SK-N-SH treated with all-trans-retinoic acid at 6 μM for 48 hours (cell line): ENCODE measurements around the gene KIAA1958.

Source experiments
- ATAC-seq: fragments of 200-7000 bp; cut with Tn5 transposase; 3 replicates; pipeline ENCODE4 v1.9.1; 2020; ENCODE audit warnings: mild to moderate bottlenecking, moderate library complexity
- BACH2 ChIP-seq: fragments of 250-450 bp; sonication (Bioruptor Pico); IDR thresholded peaks from 2 replicates; pipeline ENCODE4 v1.9.0; 2021; ENCODE audit warnings: mild to moderate bottlenecking, borderline replicate concordance
- CSDC2 ChIP-seq: fragments of 250-450 bp; sonication (Bioruptor Pico); IDR thresholded peaks from 2 replicates; pipeline ENCODE4 v1.5.0; 2020; ENCODE audit warnings: mild to moderate bottlenecking, moderate library complexity
- ESRRG ChIP-seq: fragments of 250-450 bp; sonication (Bioruptor Pico); IDR thresholded peaks from 2 replicates; pipeline ENCODE4 v1.6.1; 2021; ENCODE audit warnings: mild to moderate bottlenecking
- GLIS3 ChIP-seq: fragments of 250-450 bp; sonication (Bioruptor Pico); IDR thresholded peaks from 2 replicates; pipeline ENCODE4 v1.5.0; 2020; ENCODE audit warnings: mild to moderate bottlenecking, moderate library complexity
- ISL1 ChIP-seq: fragments of 250-450 bp; sonication (Bioruptor Pico); IDR thresholded peaks from 2 replicates; pipeline ENCODE4 v2.1.2; 2022; ENCODE audit warnings: mild to moderate bottlenecking, moderate library complexity
- OSR1 ChIP-seq: fragments of 250-450 bp; sonication (Bioruptor Pico); IDR thresholded peaks from 2 replicates; pipeline ENCODE4 v1.8.0; 2022; ENCODE audit warnings: moderate library complexity, mild to moderate bottlenecking, inconsistent platforms
- PPARA ChIP-seq: fragments of 250-450 bp; sonication (Bioruptor Pico); IDR thresholded peaks from 2 replicates; pipeline ENCODE4 v1.5.0; 2020; ENCODE audit warnings: mild to moderate bottlenecking, borderline replicate concordance
- RARB ChIP-seq: fragments of 250-450 bp; sonication (Bioruptor Pico); IDR thresholded peaks from 2 replicates; pipeline ENCODE4 v1.8.0; 2021; ENCODE audit warnings: mild to moderate bottlenecking, moderate library complexity
- SNAI2 ChIP-seq: fragments of 250-450 bp; sonication (Bioruptor Pico); IDR thresholded peaks from 2 replicates; pipeline ENCODE4 v1.5.0; 2020; ENCODE audit warnings: mild to moderate bottlenecking, moderate library complexity
- TOX ChIP-seq: fragments of 250-450 bp; sonication (Bioruptor Pico); IDR thresholded peaks from 2 replicates; pipeline ENCODE4 v1.8.0; 2021; ENCODE audit warnings: mild to moderate bottlenecking, moderate library complexity, borderline replicate concordance
- ZC3H10 ChIP-seq: fragments of 250-450 bp; sonication (Bioruptor Pico); IDR thresholded peaks from 2 replicates; pipeline ENCODE4 v1.5.1; 2021; ENCODE audit warnings: mild to moderate bottlenecking, moderate library complexity
- ZFP3 ChIP-seq: fragments of 250-450 bp; sonication (Bioruptor Pico); IDR thresholded peaks from 2 replicates; pipeline ENCODE4 v1.5.0; 2020; ENCODE audit warnings: mild to moderate bottlenecking, moderate library complexity
- ZFP30 ChIP-seq: fragments of 450-650 bp; formaldehyde crosslinking; IDR thresholded peaks from 2 replicates; pipeline ENCODE4 v1.5.0; 2022; ENCODE audit warnings: mild to moderate bottlenecking, moderate library complexity
- ZNF565 ChIP-seq: fragments of 450-650 bp; formaldehyde crosslinking; conservative IDR thresholded peaks from 2 replicates; pipeline ENCODE4 v1.5.0; 2020; ENCODE audit warnings: low read depth, mild to moderate bottlenecking, moderate library complexity
- ZNF70 ChIP-seq: fragments of 450-650 bp; formaldehyde crosslinking; IDR thresholded peaks from 2 replicates; pipeline ENCODE4 v1.5.0; 2020; ENCODE audit warnings: mild to moderate bottlenecking, moderate library complexity
- TF ChIP-seq, protein P1 (sequence below): fragments of 250-450 bp; sonication (Bioruptor Pico); IDR thresholded peaks from 2 replicates; pipeline ENCODE4 v1.5.1; 2021; ENCODE audit warnings: mild to moderate bottlenecking, moderate library complexity
- TF ChIP-seq, protein P2 (sequence below): fragments of 250-450 bp; sonication (Bioruptor Pico); IDR thresholded peaks from 2 replicates; pipeline ENCODE4 v1.8.0; 2021; ENCODE audit warnings: low read depth, mild to moderate bottlenecking, moderate library complexity, borderline replicate concordance
- TF ChIP-seq, protein P3 (sequence below): fragments of 250-450 bp; sonication (Bioruptor Pico); IDR thresholded peaks from 2 replicates; pipeline ENCODE4 v1.5.0; 2020; ENCODE audit warnings: mild to moderate bottlenecking, moderate library complexity
- TF ChIP-seq, protein P4 (sequence below): fragments of 250-450 bp; sonication (Bioruptor Pico); IDR thresholded peaks from 2 replicates; pipeline ENCODE4 v1.8.0; 2020; ENCODE audit warnings: mild to moderate bottlenecking, moderate library complexity, borderline replicate concordance

KIAA1958 gene

DNA sequence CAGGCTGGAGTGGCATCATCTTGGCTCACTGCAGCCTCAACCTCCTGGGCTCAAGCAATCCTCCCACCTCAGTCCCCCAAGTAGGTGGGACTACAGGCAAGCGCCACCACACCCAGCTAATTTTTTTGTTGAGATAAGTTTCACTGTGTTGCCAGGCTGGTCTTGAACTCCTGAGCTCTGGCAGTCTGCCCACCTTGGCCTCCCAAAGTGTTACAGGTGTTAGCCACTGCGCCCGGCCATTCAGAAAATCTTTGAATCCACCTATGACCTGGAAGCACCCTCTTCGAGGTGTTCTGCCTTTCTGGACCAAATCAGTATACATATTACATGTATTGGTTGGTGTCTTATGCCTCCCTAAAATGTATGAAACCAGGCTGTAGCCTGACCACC lies 61.4 kb downstream of the KIAA1958 start:
- TF ChIP-seq, protein P1, sequence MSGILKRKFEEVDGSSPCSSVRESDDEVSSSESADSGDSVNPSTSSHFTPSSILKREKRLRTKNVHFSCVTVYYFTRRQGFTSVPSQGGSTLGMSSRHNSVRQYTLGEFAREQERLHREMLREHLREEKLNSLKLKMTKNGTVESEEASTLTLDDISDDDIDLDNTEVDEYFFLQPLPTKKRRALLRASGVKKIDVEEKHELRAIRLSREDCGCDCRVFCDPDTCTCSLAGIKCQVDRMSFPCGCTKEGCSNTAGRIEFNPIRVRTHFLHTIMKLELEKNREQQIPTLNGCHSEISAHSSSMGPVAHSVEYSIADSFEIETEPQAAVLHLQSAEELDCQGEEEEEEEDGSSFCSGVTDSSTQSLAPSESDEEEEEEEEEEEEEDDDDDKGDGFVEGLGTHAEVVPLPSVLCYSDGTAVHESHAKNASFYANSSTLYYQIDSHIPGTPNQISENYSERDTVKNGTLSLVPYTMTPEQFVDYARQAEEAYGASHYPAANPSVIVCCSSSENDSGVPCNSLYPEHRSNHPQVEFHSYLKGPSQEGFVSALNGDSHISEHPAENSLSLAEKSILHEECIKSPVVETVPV (CRISPR knock-in tag), result no peak
- no peak for TF ChIP-seq TOX (CRISPR knock-in tag)
- no peak for ATAC-seq

DNA sequence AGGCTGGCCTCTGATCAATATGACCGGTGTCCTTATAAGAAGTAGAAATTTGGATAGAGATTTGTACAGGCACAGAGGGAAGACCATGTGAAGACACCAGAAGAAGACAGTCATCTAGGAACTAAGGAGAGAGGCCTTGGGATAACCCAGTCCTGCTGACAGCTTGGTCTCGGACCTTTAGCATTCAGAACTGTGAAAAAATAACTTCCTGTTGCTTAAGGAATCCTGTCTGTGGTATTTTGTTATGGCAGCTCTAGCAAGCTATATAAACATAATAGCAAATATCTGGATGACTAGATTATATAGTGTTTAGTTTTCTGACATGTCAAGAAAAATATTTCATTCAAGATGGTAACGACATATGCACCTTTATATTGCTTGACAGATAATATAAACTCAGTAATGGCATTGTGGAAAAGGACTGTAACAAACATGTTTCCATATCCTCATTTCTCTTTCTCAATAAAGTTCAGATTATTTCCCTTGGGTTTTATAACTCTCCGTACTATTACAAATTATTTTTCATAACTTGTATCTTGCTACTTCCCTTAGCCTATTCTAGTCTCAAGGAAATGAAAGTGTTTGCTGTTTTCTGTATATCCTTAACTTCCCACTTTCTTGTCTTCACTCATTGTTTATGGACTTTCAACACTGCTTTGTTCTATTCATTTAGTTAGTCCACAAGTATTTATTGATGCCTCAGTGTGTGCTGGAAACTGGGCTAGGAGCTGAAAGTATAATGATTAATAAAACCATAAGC lies 62.4 kb downstream of the KIAA1958 start:
- TF ChIP-seq PPARA (CRISPR knock-in tag) (no peak), GLIS3 (CRISPR knock-in tag) (no peak), ZNF565 (CRISPR knock-in tag) (no peak), OSR1 (no peak), RARB (CRISPR knock-in tag) (no peak), SNAI2 (no peak), BACH2 (CRISPR knock-in tag) (no peak), ZFP3 (CRISPR knock-in tag) (no peak), ZFP30 (CRISPR knock-in tag) (no peak), TOX (CRISPR knock-in tag) (no peak), ISL1 (CRISPR knock-in tag) (no peak), ESRRG (CRISPR knock-in tag) (no peak), CSDC2 (no peak), ZC3H10 (no peak)
- TF ChIP-seq, protein P2, sequence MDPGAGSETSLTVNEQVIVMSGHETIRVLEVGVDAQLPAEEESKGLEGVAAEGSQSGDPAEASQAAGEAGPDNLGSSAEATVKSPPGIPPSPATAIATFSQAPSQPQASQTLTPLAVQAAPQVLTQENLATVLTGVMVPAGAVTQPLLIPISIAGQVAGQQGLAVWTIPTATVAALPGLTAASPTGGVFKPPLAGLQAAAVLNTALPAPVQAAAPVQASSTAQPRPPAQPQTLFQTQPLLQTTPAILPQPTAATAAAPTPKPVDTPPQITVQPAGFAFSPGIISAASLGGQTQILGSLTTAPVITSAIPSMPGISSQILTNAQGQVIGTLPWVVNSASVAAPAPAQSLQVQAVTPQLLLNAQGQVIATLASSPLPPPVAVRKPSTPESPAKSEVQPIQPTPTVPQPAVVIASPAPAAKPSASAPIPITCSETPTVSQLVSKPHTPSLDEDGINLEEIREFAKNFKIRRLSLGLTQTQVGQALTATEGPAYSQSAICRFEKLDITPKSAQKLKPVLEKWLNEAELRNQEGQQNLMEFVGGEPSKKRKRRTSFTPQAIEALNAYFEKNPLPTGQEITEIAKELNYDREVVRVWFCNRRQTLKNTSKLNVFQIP (CRISPR knock-in tag), result no peak
- TF ChIP-seq, protein P3, sequence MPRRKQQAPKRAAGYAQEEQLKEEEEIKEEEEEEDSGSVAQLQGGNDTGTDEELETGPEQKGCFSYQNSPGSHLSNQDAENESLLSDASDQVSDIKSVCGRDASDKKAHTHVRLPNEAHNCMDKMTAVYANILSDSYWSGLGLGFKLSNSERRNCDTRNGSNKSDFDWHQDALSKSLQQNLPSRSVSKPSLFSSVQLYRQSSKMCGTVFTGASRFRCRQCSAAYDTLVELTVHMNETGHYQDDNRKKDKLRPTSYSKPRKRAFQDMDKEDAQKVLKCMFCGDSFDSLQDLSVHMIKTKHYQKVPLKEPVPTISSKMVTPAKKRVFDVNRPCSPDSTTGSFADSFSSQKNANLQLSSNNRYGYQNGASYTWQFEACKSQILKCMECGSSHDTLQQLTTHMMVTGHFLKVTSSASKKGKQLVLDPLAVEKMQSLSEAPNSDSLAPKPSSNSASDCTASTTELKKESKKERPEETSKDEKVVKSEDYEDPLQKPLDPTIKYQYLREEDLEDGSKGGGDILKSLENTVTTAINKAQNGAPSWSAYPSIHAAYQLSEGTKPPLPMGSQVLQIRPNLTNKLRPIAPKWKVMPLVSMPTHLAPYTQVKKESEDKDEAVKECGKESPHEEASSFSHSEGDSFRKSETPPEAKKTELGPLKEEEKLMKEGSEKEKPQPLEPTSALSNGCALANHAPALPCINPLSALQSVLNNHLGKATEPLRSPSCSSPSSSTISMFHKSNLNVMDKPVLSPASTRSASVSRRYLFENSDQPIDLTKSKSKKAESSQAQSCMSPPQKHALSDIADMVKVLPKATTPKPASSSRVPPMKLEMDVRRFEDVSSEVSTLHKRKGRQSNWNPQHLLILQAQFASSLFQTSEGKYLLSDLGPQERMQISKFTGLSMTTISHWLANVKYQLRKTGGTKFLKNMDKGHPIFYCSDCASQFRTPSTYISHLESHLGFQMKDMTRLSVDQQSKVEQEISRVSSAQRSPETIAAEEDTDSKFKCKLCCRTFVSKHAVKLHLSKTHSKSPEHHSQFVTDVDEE, result no peak
- TF ChIP-seq, protein P4, sequence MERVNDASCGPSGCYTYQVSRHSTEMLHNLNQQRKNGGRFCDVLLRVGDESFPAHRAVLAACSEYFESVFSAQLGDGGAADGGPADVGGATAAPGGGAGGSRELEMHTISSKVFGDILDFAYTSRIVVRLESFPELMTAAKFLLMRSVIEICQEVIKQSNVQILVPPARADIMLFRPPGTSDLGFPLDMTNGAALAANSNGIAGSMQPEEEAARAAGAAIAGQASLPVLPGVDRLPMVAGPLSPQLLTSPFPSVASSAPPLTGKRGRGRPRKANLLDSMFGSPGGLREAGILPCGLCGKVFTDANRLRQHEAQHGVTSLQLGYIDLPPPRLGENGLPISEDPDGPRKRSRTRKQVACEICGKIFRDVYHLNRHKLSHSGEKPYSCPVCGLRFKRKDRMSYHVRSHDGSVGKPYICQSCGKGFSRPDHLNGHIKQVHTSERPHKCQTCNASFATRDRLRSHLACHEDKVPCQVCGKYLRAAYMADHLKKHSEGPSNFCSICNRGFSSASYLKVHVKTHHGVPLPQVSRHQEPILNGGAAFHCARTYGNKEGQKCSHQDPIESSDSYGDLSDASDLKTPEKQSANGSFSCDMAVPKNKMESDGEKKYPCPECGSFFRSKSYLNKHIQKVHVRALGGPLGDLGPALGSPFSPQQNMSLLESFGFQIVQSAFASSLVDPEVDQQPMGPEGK (CRISPR knock-in tag), result no peak
- no peak for ATAC-seq

DNA sequence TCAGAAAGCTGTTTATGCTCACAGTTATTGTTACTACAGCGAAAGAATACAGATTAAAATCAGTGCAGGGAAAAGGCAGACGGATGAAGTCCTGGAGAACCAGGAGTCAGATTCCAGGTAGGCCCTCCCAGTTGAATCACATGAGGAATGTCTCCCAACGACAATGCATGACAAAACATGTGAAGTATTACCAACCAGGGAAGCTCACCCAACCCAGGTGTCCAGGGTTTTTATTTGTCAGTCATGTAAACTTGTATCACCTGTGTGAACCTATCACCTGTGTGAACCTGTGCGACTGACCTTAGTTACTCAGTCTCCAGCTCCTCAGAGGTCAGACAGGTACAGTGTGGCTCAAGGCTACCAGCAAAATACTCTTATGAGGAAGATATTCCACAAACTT lies 63.9 kb downstream of the KIAA1958 start:
- no peak for TF ChIP-seq BACH2 (CRISPR knock-in tag)
- TF ChIP-seq ISL1 (CRISPR knock-in tag), result no peak
- no peak for TF ChIP-seq ZFP30 (CRISPR knock-in tag)
- no peak for TF ChIP-seq SNAI2
- no peak for TF ChIP-seq ZNF70
- TF ChIP-seq PPARA (CRISPR knock-in tag), result no peak
- TF ChIP-seq, all 23 proteins: peak for 0
- ATAC-seq, result no peak

DNA sequence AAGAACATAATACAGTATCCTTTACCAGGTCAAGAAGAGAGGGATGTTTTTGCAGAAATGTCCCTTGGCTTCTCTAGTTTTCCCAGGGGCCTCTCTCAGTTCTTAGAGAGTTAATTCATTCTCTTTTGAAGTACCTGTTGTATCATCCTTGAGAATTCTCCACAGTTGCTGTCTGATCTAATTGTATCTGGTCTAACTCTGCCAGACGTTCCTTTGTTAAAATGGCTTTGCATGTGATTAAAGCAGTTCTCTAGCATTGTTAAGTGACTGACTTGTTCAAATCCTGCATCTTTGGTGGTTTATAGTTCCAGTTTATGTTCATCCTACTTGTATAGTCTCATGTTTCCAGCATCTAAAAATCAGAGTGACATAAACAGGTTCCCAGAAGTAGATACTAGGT lies 65.0 kb downstream of the KIAA1958 start:
- no peak; the same call in 2 of the 3 replicates for ATAC-seq
- no peak for TF ChIP-seq ZC3H10
- peak; percentile 82 for TF ChIP-seq ZFP30 (CRISPR knock-in tag)
